CD4-positive, alpha-beta T cell treated with Interleukin-2 at 100 ng/mL for 4 hours (primary cell): Measurements from ENCODE around the gene TM4SF4.

Source experiments
- DNase-seq: peaks from one replicate; pipeline ENCODE4 v3.0.0-alpha.2; 2020; ENCODE audit warnings: low spot score

TM4SF4 gene

GRCh38 chr3:149512073-149512782 lies 37.7 kb downstream of the TM4SF4 start:
- DNase-seq = peak; percentile 43

- no peak for DNase-seq
These were observed 40.0 kb downstream of the TM4SF4 start for GRCh38 chr3:149514471-149514870.

GRCh38 chr3:149515249-149515648 lies 40.8 kb downstream of the TM4SF4 start:
- no peak for DNase-seq

- no peak for DNase-seq
These were observed 42.4 kb downstream of the TM4SF4 start for GRCh38 chr3:149516920-149517319.

GRCh38 chr3:149519912-149520311 lies 45.4 kb downstream of the TM4SF4 start:
- DNase-seq = no peak

GRCh38 chr3:149523512-149524299 lies 49.2 kb downstream of the TM4SF4 start:
- no peak for DNase-seq

- no peak for DNase-seq
These were observed 53.2 kb downstream of the TM4SF4 start for GRCh38 chr3:149527531-149528339.

GRCh38 chr3:149528340-149528650 lies 53.8 kb downstream of the TM4SF4 start:
- DNase-seq = no peak

- no peak for DNase-seq
These were observed 54.6 kb downstream of the TM4SF4 start for GRCh38 chr3:149529099-149529498.

GRCh38 chr3:149532489-149533180 lies 58.1 kb downstream of the TM4SF4 start:
- DNase-seq = no peak

- DNase-seq = no peak
These were observed 59.6 kb downstream of the TM4SF4 start for GRCh38 chr3:149534082-149534481.

- DNase-seq = no peak
These were observed 60.3 kb downstream of the TM4SF4 start for GRCh38 chr3:149534671-149535332.

- DNase-seq = no peak
These were observed 60.8 kb downstream of the TM4SF4 start for GRCh38 chr3:149535333-149535685.

- DNase-seq = no peak
These were observed 61.9 kb downstream of the TM4SF4 start for GRCh38 chr3:149536429-149536828.

GRCh38 chr3:149538371-149538770 lies 63.9 kb downstream of the TM4SF4 start:
- DNase-seq = no peak

GRCh38 chr3:149541091-149541491 lies 66.6 kb downstream of the TM4SF4 start:
- no peak for DNase-seq

GRCh38 chr3:149542375-149543312 lies 68.1 kb downstream of the TM4SF4 start:
- DNase-seq = no peak

GRCh38 chr3:149545049-149545448 lies 70.6 kb downstream of the TM4SF4 start:
- DNase-seq = no peak

GRCh38 chr3:149547413-149547812 lies 72.9 kb downstream of the TM4SF4 start:
- no peak for DNase-seq

GRCh38 chr3:149547954-149548668 lies 73.6 kb downstream of the TM4SF4 start:
- no peak for DNase-seq
